GM12878 (cell line): ENCODE measurements around the gene YES1. TPM values are rescaled to one million over a fixed set of nuclear protein-coding genes. Genes with fewer than 3 reads are reported as not detected.

ENCODE experiments used
- ATAC-seq: fragments of 200-7000 bp; cut with Tn5 transposase; 3 replicates; pipeline ENCODE4 v1.9.1; 2020; ENCODE audit warnings: mild to moderate bottlenecking, moderate library complexity
- BruUV-seq: library from RNA; stranded (reverse); fragments of 400-500 nt; replicated peaks from 2 replicates; lab custom pipeline; 2021; lab: Mats Ljungman, UMichigan
- CTCF ChIA-PET: fragments of 300-600 bp; sonication (Branson Sonifier 250); formaldehyde crosslinking; extraction: SDS; loops from one replicate; lab custom pipeline; 2021; ENCODE audit warnings: inconsistent platforms; lab: Yijun Ruan, JAX
- POLR2A ChIA-PET: fragments of 350-600 bp; formaldehyde crosslinking; extraction: SDS; loops from one replicate; lab custom pipeline; 2021; ENCODE audit warnings: inconsistent platforms; lab: Charles Lee
- RAD21 ChIA-PET: fragments of 300-600 bp; sonication (Branson Sonifier 250); formaldehyde crosslinking; loops from one replicate; lab custom pipeline; 2023; ENCODE audit warnings: antibody characterized with exemption; ENCODE audit not compliant: unreplicated experiment; lab: Charles Lee
- SMC1A ChIA-PET: fragments of 300-600 bp; sonication (Branson Sonifier 250); formaldehyde crosslinking; loops from one replicate; lab custom pipeline; 2023; ENCODE audit not compliant: unreplicated experiment, uncharacterized antibody; lab: Charles Lee
- DNase-seq: peaks from one replicate; pipeline ENCODE4 v3.0.0-alpha.2; 2011; ENCODE audit warnings: low read depth, low spot score
- FAIRE-seq: peaks from 3 replicates; lab custom pipeline; 2011; peaks lifted over from hg19 to GRCh38; lab: Jason Lieb, UNC
- H2AFZ ChIP-seq: 2 replicates; pipeline ENCODE4 v1.6.0; 2011; ENCODE audit warnings: low read depth, low read length, control low read depth; ENCODE audit not compliant: control insufficient read depth
- H3K27ac ChIP-seq: 2 replicates; pipeline ENCODE4 v1.5.1; 2011; ENCODE audit warnings: control low read depth; ENCODE audit not compliant: control insufficient read depth, insufficient read depth
- H3K27me3 ChIP-seq, 2 experiments: replicated peaks in 1 of 2; 2 replicates each; pipeline versions ENCODE4 v1.6.0 to v1.6.1; 2011; ENCODE audit warnings: low read length in 1 of 2; ENCODE audit not compliant: control insufficient read depth in 2 of 2, insufficient read depth in 2 of 2
- H3K36me3 ChIP-seq, 2 experiments: 2 replicates each; pipeline ENCODE4 v1.5.1; 2011; ENCODE audit warnings: low read length in 1 of 2; ENCODE audit not compliant: control insufficient read depth in 2 of 2, insufficient read depth in 2 of 2
- H3K4me1 ChIP-seq: 2 replicates; pipeline ENCODE4 v1.6.1; 2011; ENCODE audit warnings: mild to moderate bottlenecking, low read length, moderate library complexity, mixed read lengths; ENCODE audit not compliant: control insufficient read depth, insufficient read depth
- H3K4me2 ChIP-seq: 2 replicates; pipeline ENCODE4 v1.6.0; 2011; ENCODE audit warnings: control low read depth; ENCODE audit not compliant: control insufficient read depth, insufficient read depth
- H3K4me3 ChIP-seq: fragments of 200-600 bp; sonication (generic); 2 replicates; pipeline ENCODE4 v1.5.1; 2016
- H3K79me2 ChIP-seq: 2 replicates; pipeline ENCODE4 v1.6.0; 2011; ENCODE audit warnings: low read length; ENCODE audit not compliant: control insufficient read depth, insufficient read depth
- H3K9ac ChIP-seq: 2 replicates; pipeline ENCODE4 v1.8.0; 2011; ENCODE audit warnings: low read length, control low read depth, mixed read lengths; ENCODE audit not compliant: control insufficient read depth, insufficient read depth
- H3K9me3 ChIP-seq: replicated peaks from 3 replicates; pipeline ENCODE4 v1.5.1; 2011; ENCODE audit warnings: mild to moderate bottlenecking, low read length; ENCODE audit not compliant: control insufficient read depth, insufficient read depth
- H4K20me1 ChIP-seq: 2 replicates; pipeline ENCODE4 v1.6.0; 2011; ENCODE audit not compliant: control insufficient read depth, insufficient read depth
- CUX1 ChIP-seq: IDR thresholded peaks from 2 replicates; pipeline ENCODE4 v1.6.1; 2012; ENCODE audit warnings: improper control_type of control experiment, low read depth, low read length; ENCODE audit not compliant: insufficient replicate concordance
- JUNB ChIP-seq: IDR thresholded peaks from 2 replicates; pipeline ENCODE4 v1.6.1; 2016; ENCODE audit warnings: antibody characterized with exemption, mild to moderate bottlenecking
- RB1 ChIP-seq: fragments of 450-650 bp; formaldehyde crosslinking; IDR thresholded peaks from 2 replicates; pipeline ENCODE4 v1.6.1; 2017; ENCODE audit warnings: mild to moderate bottlenecking, borderline replicate concordance
- SKIL ChIP-seq: fragments of 450-650 bp; IDR thresholded peaks from 2 replicates; pipeline ENCODE4 v1.6.1; 2017; ENCODE audit warnings: mild to moderate bottlenecking, low read depth, inconsistent platforms; ENCODE audit not compliant: poor library complexity, severe bottlenecking
- SMC3 ChIP-seq: IDR thresholded peaks from 2 replicates; pipeline ENCODE4 v1.6.1; 2011; ENCODE audit warnings: low read length, improper control_type of control experiment, borderline replicate concordance
- SREBF1 ChIP-seq: IDR thresholded peaks from 2 replicates; pipeline ENCODE4 v1.6.1; 2012; ENCODE audit warnings: mild to moderate bottlenecking, low read length
- SUZ12 ChIP-seq: fragments of 200-600 bp; sonication (generic); IDR thresholded peaks from one replicate; pipeline ENCODE4 v1.6.1; 2018; ENCODE audit warnings: antibody characterized with exemption, mild to moderate bottlenecking; ENCODE audit not compliant: unreplicated experiment
- ZBTB4 ChIP-seq: fragments of 450-650 bp; formaldehyde crosslinking; IDR thresholded peaks from 2 replicates; pipeline ENCODE4 v1.4.0; 2022; ENCODE audit warnings: mild to moderate bottlenecking, moderate library complexity
- WGBS: methylation state at CpG from one replicate; pipeline ENCODE4 v1.1.6; 2016; ENCODE audit warnings: low lambda C conversion rate; ENCODE audit not compliant: insufficient replicate concordance, insufficient coverage; ENCODE audit errors: missing lambda C conversion rate; 5-methylcytosine and 5-hydroxymethylcytosine counted together
- in situ Hi-C: fragments of 300-500 bp; cut with MboI; formaldehyde crosslinking; loops from 9 replicates; pipeline ENCODE4 v1.14.3; 2018; ENCODE audit warnings: mixed read lengths
- intact Hi-C: fragments of 100-400 bp; cut with micrococcal nuclease; formaldehyde crosslinking; loops from one replicate; pipeline ENCODE4 v1.14.2; 2022; ENCODE audit not compliant: unreplicated experiment
- polyA plus RNA-seq, 11 experiments: library from polyadenylated mRNA; depleted of rRNA in 4 of 11; unstranded in 6 of 11; stranded (reverse) in 5 of 11; fragments of >200 nt; fragmentation: Nextera tagmentation in 4 of 11; fragmentation: Illumina TruSeq in 1 of 11; extraction: Ambion mirVana in 4 of 11; extraction: Trizol in 1 of 11; gene quantifications; 1 replicate in 1 of 11; 2 replicates in 10 of 11; pipeline versions ENCODE4 v1.2.1 to v1.2.3, GENCODE V29; 2011 to 2016; ENCODE audit warnings: inconsistent platforms in 2 of 11, missing spikeins in 2 of 11, low read depth in 1 of 11
- total RNA-seq, 4 experiments: library from RNA; depleted of rRNA in 3 of 4; stranded (reverse); fragments of >200 nt in 3 of 4; fragmentation: Illumina TruSeq in 1 of 4; extraction: Trizol in 1 of 4; gene quantifications; 2 replicates each; pipeline versions ENCODE4 v1.2.1 to v1.2.3, GENCODE V29; 2013 to 2021

Gene YES1
- total and polyA plus RNA-seq, 10 of the 15 experiments (the other 5 are each of a cell fraction or from before 2014, with no cell fraction given) = 2.3 to 7.9 (median 5.8) TPM

DNA sequence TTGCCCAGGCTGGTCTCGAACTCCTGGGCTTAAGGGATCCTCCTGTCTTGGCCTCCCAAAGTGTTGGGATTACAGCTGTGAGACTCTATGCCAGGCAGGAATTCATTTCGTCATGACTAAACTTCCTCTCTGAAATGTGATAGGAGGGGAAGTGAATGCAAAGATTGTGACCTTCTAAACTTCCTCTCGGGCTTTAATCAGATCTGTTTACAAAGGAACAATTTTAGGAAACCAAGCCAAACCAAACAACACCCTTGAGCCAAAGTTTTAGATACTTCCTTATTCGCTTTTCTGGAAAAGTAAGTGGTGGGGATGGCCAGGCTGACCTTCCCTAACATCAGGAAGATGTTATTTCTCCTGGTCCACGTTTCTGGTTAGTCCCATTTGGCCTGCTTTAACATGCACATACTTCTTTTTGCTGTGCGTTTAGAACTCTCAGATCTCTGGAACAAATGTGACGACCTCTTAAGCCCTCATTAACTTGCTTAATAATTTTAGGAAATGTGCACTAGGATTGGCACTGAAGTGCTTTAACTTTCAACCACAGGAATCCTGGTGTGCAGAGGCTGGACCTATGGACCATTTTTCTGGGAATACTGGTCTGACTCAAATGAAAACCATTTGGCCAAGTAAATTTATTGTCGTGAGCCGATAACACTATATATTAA is 33.2 kb upstream of the YES1 start:
- Histone ChIP-seq H2AFZ (no peak overlapping the region), H3K36me3 (no peaks in the 10 kb centered on the region), H3K27ac (no peak overlapping the region), H3K4me2 (no peak overlapping the region), H3K4me3 (no peak overlapping the region), H3K79me2 (no peaks in the 10 kb centered on the region), H3K9me3 (no peaks in the 10 kb centered on the region), H3K4me1 (no peaks in the 10 kb centered on the region), H3K9ac (no peak overlapping the region), H4K20me1 (no peaks in the 10 kb centered on the region), H3K27me3 (no peaks in the 10 kb centered on the region)
- intact Hi-C loops (no loop called here), in situ Hi-C loops (no loop called here)
- FAIRE-seq (no peak), DNase-seq (no peak), ATAC-seq (no peak)
- no TSS peak for BruUV-seq
- ChIA-PET RAD21 (no interaction called here), SMC1A (interaction anchor here (1.0 kb wide), 1 partner anchor 15 kb away, joined by 3 read pairs; no protein-coding TSS in a partner anchor), CTCF (interaction anchor here (1.5 kb wide), 1 partner anchor 15 kb away, joined by 7 read pairs; no protein-coding TSS in a partner anchor), POLR2A (no interaction called here)
- WGBS = 19% methylated on average over 9 of the region's 9 CpGs
- TF ChIP-seq ZBTB4 (no peak), SREBF1 (no peak), SUZ12 (no peak), JUNB (no peak), SMC3 (no peak), SKIL (no peak), RB1 (no peak), CUX1 (no peak)
